Stimulated activated CD4-positive, alpha-beta T cell treated with anti-CD3 and anti-CD28 coated beads, Interleukin-4, amount 100 ng/mL, for 24 hours (primary cell): Measurements from ENCODE around the gene PTPN18.
A peak's percentile ranks its signal among the peaks of the same experiment; 100 is the strongest.
"Not testable (repeated sequence)": the region's sequence is repeated elsewhere in the genome, so short reads cannot be mapped to it uniquely, and the experiment has no call there.

ENCODE experiments used
- DNase-seq: peaks from one replicate; pipeline ENCODE4 v3.0.0-alpha.2; 2020

The PTPN18 gene

GRCh38 chr2:130355578-130356431 is at the start of gene PTPN18:
Gene PTPN18, plus strand, starts transcription at chr2:130356056. Its CDS starts 52 bp downstream, at chr2:130356108.
- DNase-seq: peak; percentile 64

GRCh38 chr2:130307850-130308249 is 48.0 kb upstream of the PTPN18 start:
- DNase-seq: no peak

- no peak for DNase-seq
These were observed 45.0 kb upstream of the PTPN18 start for GRCh38 chr2:130310881-130311280.

GRCh38 chr2:130313812-130314334 is 42.0 kb upstream of the PTPN18 start:
- no peak for DNase-seq

GRCh38 chr2:130314377-130314776 is 41.5 kb upstream of the PTPN18 start:
- DNase-seq: no peak

- DNase-seq: no peak
These were observed 39.3 kb upstream of the PTPN18 start for GRCh38 chr2:130316596-130316995.

GRCh38 chr2:130318906-130319305 is 37.0 kb upstream of the PTPN18 start:
- no peak for DNase-seq

- DNase-seq: no peak
These were observed 36.3 kb upstream of the PTPN18 start for GRCh38 chr2:130319536-130319935.

GRCh38 chr2:130327703-130328527 is 27.9 kb upstream of the PTPN18 start:
- no peak for DNase-seq

- no peak for DNase-seq
These were observed 27.1 kb upstream of the PTPN18 start for GRCh38 chr2:130328710-130329109.

GRCh38 chr2:130332271-130333073 is 23.4 kb upstream of the PTPN18 start:
- peak; percentile 74 for DNase-seq

- not testable (repeated sequence) for DNase-seq
These were observed 22.6 kb upstream of the PTPN18 start for GRCh38 chr2:130333253-130333652.

- no peak for DNase-seq
These were observed 21.8 kb upstream of the PTPN18 start for GRCh38 chr2:130334026-130334425.

- DNase-seq: no peak
These were observed 20.6 kb upstream of the PTPN18 start for GRCh38 chr2:130335226-130335625.

- DNase-seq: no peak
These were observed 19.5 kb upstream of the PTPN18 start for GRCh38 chr2:130336150-130336876.

- peak; percentile 59 for DNase-seq
These were observed 18.8 kb upstream of the PTPN18 start for GRCh38 chr2:130336877-130337734.

- no peak for DNase-seq
These were observed 18.0 kb upstream of the PTPN18 start for GRCh38 chr2:130337735-130338325.

- DNase-seq: no peak
These were observed 17.0 kb upstream of the PTPN18 start for GRCh38 chr2:130338793-130339345.

GRCh38 chr2:130339885-130340745 is 15.7 kb upstream of the PTPN18 start:
- no peak for DNase-seq
